ENCODE measurements around the gene FOXO1. TPM values are rescaled to one million over a fixed set of nuclear protein-coding genes. Genes with fewer than 3 reads are reported as not detected.

Gene FOXO1
- total RNA-seq, 2 donors from 2014 or later = 15.7 to 26.4 TPM

DNA sequence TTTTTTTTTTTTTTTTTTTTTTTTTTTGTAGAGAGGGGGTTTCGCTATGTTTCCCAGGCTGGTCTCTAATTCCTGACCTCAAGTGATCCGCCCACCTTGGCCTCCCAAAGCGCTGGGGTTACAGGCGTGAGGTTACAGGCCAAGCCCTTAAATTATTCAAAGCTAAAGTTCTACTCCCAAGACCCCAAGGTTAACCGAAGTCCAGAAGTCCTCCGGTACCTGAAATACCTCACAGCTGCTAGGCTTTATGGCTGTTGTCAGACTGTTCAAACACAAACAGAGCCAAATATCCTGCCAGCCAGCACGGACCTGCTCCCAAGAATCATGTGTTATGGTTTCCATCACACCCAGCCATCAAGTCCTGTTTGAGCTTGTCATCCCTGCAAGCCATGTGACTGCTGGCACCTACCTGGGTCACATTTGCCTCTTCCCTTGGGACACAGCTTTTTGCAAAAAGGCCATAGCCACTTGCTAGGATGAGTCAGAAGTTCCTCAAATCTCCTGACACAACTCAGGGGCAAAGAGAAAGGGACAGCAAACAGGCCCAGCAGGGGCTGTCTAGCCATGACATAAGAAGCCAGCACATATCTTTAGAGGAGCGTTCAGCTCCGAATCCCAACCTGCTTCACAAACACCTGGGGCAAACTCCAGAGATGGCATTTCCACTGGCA is 129.9 kb downstream of the FOXO1 start:
- Histone ChIP-seq H3K27ac (no peak overlapping the region), H3K9ac (ENCODE audit: low read depth in 2 of 2, low read length in 2 of 2) (no peak overlapping the region)
- intact Hi-C loops (cut with DNase I) = no loop called here

DNA sequence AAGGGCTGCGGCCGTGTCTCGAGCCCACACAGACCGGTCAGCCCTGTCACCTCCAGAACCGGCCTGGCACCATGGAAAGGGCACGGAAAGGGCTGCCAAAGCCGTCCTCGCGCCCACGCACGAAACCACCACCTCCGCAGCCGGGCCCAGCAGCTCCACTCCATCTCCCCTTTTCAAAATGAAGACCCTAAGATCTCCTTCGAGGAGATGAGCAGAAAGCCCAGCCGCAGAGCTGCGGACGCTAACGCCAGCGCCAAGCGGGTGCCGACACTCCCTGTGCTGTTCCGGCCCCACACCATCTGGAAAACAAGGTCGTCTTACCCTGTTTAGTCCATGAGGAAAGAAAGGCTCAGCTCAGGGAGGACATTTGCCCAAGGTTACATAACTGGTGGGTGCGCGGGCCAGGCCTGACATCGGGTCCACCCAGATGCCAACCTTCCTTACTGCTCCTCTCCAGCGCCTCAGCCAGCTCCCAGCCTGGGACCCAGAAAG is 131.1 kb downstream of the FOXO1 start:
- Histone ChIP-seq H3K27me3 (no peaks in the 10 kb centered on the region), H3K9ac (ENCODE audit: low read depth in 2 of 2, low read length in 2 of 2) (no peak overlapping the region), H3K27ac (no peak overlapping the region), H3K4me3 (no peak overlapping the region), H3K9me3 (no peaks in the 10 kb centered on the region), H3K4me1 (peaks cover 2% of the 10 kb centered on the region), H3K36me3 (no peaks in the 10 kb centered on the region)
- TF ChIP-seq, protein P1, sequence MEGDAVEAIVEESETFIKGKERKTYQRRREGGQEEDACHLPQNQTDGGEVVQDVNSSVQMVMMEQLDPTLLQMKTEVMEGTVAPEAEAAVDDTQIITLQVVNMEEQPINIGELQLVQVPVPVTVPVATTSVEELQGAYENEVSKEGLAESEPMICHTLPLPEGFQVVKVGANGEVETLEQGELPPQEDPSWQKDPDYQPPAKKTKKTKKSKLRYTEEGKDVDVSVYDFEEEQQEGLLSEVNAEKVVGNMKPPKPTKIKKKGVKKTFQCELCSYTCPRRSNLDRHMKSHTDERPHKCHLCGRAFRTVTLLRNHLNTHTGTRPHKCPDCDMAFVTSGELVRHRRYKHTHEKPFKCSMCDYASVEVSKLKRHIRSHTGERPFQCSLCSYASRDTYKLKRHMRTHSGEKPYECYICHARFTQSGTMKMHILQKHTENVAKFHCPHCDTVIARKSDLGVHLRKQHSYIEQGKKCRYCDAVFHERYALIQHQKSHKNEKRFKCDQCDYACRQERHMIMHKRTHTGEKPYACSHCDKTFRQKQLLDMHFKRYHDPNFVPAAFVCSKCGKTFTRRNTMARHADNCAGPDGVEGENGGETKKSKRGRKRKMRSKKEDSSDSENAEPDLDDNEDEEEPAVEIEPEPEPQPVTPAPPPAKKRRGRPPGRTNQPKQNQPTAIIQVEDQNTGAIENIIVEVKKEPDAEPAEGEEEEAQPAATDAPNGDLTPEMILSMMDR (IDR thresholded peaks at IDR 0.05) = no peak
- DNase-seq = no peak
- intact Hi-C loops (cut with DNase I) = no loop called here

More for the DNA sequence above, 129.9 kb downstream of the FOXO1 start:
- H3K9me3 ChIP-seq = no peaks in the 10 kb centered on the region
- TF ChIP-seq, protein P1 (IDR thresholded peaks at IDR 0.05) = no peak
- H3K4me3 ChIP-seq = no peak overlapping the region
- H3K36me3 ChIP-seq = no peaks in the 10 kb centered on the region
- peak; percentile 71 for DNase-seq
- H3K4me1 ChIP-seq = peaks cover 2% of the 10 kb centered on the region
- H3K27me3 ChIP-seq = no peaks in the 10 kb centered on the region

DNA sequence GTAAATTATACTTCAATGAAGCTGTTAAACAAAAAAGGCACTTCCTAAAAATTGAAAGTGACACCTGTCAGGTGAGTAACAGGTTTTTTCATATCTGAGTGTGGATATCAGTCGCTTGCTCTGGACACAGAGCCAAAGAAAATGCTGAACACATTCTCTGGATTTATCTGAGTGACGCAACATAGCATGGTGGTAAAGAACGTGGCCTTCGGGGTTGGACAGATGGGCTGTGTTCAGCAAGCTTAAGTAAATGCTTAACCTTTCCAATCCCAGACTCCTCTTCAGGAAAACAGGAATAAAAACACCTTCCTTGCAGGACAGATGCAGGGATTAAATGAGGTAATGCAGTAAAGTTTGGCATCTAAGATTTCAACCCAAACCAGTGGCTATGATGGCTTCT is 132.0 kb downstream of the FOXO1 start:
- no peak for DNase-seq

DNA sequence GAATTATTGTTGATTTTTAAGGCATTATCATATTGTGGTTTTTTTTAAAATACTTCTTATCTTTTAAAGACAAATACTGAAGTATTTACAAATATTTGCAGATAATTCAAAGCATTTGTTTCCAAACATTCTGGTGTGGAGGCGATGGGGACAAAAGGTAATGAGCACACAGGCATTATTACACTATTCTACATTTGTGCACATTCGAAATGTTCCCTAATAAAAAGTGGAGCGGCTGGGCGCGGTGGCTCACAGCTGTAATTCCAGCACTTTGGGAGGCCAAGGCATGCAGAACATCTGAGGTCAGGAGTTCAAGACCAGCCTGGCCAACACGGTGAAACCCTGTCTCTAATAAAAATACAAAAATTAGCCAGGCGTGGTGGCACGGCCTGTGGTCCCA is 133.4 kb downstream of the FOXO1 start:
- Histone ChIP-seq H3K9me3 (no peaks in the 10 kb centered on the region), H3K9ac (ENCODE audit: low read depth in 2 of 2, low read length in 2 of 2) (no peak overlapping the region), H3K27me3 (no peaks in the 10 kb centered on the region), H3K27ac (no peak overlapping the region), H3K36me3 (no peaks in the 10 kb centered on the region), H3K4me3 (no peak overlapping the region), H3K4me1 (peaks cover 2% of the 10 kb centered on the region)
- intact Hi-C loops (cut with DNase I) = no loop called here
- TF ChIP-seq, protein P1 (IDR thresholded peaks at IDR 0.05) = no peak
- DNase-seq = no peak

More for the DNA sequence above, 132.0 kb downstream of the FOXO1 start:
- Histone ChIP-seq H3K27me3 (no peaks in the 10 kb centered on the region), H3K9me3 (no peaks in the 10 kb centered on the region), H3K36me3 (no peaks in the 10 kb centered on the region), H3K4me3 (no peak overlapping the region), H3K27ac (no peak overlapping the region), H3K9ac (ENCODE audit: low read depth in 2 of 2, low read length in 2 of 2) (no peak overlapping the region), H3K4me1 (peaks cover 2% of the 10 kb centered on the region)
- TF ChIP-seq, protein P1 (IDR thresholded peaks at IDR 0.05) = no peak
- intact Hi-C loops (cut with DNase I) = no loop called here

DNA sequence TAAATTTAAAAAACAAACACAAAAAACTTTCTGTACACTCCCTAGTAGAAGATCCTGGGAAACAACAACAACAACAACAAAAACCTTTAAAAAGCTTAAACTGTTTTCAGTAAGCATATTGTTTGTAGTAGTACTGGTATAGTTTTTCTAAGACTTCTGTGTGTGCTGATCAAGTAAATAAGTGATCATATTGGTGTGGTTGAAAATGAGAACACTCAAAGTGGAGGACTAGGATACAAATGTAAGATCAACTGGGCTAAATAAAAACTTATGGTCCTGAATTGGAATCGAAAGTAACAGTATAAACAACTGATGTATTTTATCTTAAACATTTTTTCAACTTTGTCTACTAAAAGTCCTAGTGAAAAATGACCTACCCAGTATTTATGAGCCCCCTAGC is 135.5 kb downstream of the FOXO1 start:
- peaks cover 2% of the 10 kb centered on the region for H3K4me1 ChIP-seq
- intact Hi-C loops (cut with DNase I) = no loop called here
- no peak overlapping the region for H3K27ac ChIP-seq
- no peak overlapping the region for H3K4me3 ChIP-seq
- TF ChIP-seq, protein P1 (IDR thresholded peaks at IDR 0.05) = no peak
- DNase-seq = no peak
- no peak overlapping the region for H3K9ac ChIP-seq (ENCODE audit: low read depth in 2 of 2, low read length in 2 of 2)
- no peaks in the 10 kb centered on the region for H3K9me3 ChIP-seq
- no peaks in the 10 kb centered on the region for H3K36me3 ChIP-seq
- H3K27me3 ChIP-seq = no peaks in the 10 kb centered on the region
